DMS114 treated with DMSO at 0.1 percent for 48 hours (cell line): ENCODE results near the gene DCAKD.
"Not testable (repeated sequence)": the region's sequence is repeated elsewhere in the genome, so short reads cannot be mapped to it uniquely, and the experiment has no call there.

Source experiments
- DNase-seq: peaks from one replicate; lab custom pipeline; 2025; ENCODE audit not compliant: unreplicated experiment; lab: John Stamatoyannopoulos, UW

Gene DCAKD

DNA sequence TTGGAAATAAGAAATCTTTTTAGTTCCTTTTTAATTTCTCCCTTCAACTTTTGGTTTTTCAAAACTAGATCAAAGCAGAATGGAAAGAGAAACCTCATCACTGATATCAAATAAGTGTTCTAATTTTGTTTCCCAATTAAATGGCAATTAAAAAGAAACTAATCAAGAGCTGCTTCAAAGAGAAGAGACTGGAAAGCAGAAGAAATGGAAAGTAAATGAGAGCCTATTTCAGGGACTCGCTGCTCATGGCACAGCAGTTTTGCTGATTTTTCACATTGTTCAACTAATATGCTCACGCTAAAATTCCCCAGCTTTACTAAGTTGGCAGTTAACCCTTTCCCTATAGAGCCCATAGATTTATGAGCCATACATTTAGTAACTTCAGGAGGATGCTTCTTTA is 16.2 kb upstream of the DCAKD start:
- no peak for DNase-seq

GRCh38 chr17:45063198-45063597 is 11.8 kb upstream of the DCAKD start:
- DNase-seq: no peak

DNA sequence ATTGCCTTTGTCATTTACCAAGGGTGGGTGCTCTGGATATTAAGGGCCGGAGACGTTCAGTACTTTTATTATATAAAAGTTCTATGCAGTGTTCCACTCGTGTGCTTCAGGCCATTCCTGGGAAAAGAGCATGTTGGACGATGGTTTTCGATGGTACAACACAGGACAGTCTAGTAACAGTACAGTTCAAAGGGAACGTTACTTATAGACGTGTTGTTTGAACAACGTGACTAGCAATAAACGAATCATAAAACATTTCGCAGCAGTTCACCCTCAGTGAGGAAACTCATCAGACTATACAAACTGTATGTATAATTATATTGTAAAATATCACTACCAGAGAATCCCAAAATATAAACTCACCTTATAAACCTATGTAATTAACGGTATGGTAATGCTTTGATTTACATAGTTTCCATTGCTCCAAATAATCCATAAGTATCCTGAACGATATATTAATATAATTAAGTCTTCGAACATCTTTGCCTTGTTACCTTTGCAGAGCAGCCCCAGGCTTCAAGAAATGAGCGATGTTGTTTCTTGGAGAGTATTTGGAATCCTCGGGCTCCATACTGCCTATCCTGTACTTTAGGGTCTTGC is 10.3 kb upstream of the DCAKD start:
- DNase-seq: no peak

GRCh38 chr17:45060797-45061605 is 9.6 kb upstream of the DCAKD start, which contains the start of gene NMT1:
NMT1 (plus strand) TSS chr17:45061317; CDS start chr17:45061330, 13 bp downstream.
- DNase-seq: peak; percentile 99

GRCh38 chr17:45060382-45060796 is 9.0 kb upstream of the DCAKD start:
- DNase-seq: no peak

DNA sequence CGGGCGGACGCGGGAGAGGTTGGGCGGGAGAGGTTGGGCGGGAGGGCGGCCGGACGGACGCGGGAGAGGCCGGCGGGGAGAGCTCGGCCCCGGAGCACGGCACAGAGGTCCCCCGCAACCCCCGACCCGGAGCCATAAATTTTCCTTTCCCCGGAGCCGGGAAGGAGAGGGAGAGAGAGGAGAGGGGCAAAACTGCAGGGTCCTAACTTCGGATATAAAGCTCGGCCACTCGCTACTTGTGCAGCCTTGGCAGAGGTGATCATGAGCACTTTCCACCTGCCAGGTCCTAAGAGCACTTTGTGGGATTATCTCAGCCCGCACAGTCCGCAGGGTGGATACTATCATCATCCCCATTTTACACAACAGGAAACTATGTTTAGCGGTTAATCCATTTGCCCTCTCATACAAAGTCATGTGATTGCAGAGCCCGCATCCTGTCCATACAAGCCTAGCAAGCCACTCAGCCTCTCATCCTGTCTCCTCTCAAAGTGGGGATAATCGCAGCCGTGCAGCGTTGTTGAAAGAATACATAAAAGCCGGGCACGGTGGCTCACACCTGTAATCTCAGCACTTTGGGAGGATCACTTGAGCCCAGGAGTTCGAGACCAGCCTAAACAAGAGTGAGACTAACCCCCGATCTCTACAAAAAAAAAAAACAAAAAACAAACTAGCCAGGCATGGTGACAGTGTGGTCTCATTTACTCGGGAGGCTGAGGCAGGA is 780 bp upstream of the DCAKD start:
- DNase-seq: peak; percentile 14

GRCh38 chr17:45051720-45052051 is 254 bp upstream of the DCAKD start:
- not testable (repeated sequence) for DNase-seq

GRCh38 chr17:45050481-45051059 is 862 bp downstream of the DCAKD start:
- no peak for DNase-seq

DNA sequence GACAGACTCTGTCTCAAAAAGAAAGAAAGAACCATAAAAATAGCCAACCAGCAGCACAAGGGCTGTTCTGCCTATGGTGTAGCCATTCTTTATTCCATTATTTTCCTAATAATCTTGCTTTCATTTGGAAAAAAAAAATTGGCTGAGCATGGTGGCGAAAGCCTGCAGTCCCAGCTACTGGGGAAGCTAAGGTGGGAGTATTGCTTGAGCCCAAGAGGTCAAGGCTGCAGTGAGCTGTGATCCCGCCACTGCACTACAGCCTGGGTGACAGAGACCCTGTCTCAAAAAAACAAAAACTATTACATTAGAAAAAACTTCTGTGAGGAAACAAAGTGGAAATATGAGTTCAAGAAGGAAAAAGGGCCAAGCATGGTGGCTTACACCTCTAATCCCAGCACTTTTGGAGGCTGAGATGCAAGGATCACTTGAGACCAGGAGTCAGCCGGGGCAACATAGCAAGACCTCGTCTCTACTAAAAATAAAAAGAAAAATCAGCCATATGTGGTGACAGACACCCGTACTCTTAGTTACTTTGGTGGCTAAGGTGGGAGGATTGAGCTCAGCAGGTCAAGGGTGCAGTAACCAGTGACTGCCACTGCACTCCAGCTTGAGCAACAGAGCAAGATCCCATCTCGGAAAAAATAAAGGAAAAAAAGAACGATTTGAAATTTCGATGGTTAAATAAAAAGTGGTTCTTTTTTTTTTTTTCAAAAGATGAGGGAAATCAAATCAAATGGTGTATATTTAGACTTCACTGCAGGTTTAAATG is 2.5 kb downstream of the DCAKD start:
- DNase-seq: no peak

- DNase-seq: no peak
Measured at GRCh38 chr17:45046537-45047125, 4.8 kb downstream of the DCAKD start.

DNA sequence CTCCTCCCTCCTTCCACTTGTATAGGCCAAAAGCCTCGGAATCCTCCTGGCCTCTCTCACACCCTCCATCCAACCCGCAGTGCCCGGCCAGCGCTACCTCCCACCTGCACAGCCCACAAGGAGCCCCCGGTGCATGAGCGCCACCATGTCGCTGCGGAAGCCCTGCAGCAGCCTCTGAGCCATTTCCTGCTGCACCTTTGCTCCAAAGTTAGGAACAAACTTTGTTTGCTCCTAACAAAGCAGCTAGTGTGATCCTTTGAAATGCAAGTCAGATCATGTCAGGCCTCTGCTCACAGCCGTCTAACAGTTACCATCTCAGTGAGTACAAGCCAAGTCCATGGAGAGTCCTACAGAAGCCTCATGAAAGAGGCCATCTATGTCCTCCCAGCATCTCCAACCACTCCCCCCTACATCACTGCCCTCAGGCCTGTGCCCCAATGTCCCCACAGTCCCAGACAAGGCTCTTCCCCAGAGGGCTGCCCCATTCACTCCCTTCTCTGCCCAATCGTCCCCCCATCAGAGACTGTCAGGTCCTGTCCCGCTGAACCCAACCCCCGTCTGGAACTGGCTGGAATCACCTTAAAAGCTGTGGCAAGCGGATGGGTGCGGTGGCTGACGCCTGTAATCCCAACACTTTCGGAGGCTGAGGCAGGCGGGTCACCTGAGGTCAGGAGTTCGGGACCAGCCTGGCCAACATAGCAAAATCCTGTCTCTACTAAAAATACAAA is 7.5 kb downstream of the DCAKD start:
- no peak for DNase-seq

DNA sequence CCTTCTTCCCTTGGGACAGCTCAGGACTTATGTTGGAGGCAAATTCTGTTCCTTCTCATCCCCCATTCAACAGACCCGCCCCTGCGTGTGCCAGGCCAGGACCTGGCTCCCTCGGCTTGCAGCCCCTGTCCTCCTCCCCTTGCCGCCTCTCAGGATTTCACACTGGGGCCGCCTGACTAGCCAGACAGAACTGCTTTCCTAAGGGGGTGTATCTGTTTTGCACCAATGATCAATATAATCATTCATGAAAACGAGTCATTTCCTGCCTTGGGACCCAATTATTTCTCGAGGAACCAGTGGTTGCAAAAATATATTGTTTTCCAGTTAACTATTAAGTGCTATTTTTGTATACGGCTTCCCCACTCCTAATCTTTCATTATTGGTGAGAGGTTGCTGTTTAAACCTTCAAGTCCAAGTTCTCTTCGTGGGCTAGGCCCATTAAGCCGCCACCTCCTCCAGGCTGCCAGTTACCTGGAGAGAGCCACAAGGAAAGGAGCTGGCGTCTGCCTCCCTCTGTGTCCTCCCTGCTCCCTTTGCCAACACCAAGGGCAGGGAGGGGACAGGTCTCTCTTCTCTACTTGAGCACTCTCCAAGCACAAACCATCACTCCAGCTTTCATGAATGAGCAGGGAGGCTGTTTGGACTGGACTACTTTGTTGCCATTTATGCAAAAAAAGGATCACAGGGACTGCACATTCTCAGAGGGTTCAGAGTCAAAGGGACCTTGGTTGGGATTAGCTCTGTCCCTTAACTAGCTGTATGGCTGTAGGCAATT is 8.9 kb downstream of the DCAKD start:
- no peak for DNase-seq

DNA sequence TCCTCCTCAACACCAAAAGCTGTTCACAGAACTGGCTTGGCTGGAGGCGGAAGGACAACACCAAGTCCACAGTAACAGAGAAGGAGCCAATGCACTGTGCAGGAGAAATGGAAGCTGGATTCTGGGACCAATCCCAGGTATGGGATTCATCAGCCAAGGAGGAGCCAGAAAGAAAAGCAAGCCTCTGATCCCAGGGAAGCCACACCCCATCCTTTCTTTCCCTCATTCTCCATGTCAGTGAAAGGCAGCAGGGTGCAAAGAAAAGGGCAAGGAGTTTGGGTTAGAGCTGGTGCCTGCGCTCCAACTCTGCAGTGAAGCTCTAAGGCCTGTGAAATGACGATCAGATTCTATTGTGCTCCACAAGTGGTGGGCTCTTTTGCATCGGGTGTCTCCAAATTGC is 11.0 kb downstream of the DCAKD start:
- no peak for DNase-seq

DNA sequence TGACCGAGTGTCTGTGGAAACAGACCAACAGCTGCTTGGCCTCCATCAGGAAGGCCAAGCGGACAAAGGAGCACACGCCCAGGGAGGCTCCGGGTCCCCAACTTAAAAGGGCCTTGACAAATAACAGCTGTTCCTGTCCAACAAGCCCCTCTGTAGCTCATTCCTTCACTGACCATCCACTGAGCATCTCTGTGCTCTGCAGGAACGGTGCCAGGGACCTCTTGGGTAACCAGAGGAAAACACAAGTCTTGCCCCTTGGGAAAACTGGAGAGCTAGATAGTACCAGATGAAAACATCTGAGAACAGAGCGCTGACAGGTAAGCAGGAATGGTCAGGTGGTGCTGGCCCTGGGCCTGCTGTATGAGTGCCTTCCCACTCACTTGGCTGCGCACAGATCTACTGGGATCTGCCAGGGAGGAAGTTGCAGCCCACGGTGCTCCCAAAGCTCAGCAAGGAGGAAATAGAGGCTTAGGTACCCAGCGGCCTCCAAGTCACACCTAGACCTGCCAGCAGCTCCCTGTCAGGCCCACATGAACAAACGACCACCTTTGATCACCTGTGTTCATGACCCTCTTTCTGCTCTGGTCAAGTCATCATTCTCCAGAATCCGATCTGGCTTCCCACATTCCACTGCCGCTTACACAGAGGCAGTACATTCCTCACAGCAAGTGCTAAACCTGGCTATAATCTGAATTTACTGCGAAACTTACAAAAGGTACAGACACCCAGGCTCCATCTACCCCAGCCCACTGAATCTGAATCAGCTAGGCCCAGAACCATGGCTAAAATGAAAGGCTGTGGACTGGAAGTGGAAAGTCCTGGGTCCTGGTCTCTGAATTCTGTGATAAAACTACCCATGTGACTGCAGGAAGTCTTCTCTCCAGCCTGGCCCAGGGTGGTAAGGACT is 12.5 kb downstream of the DCAKD start:
- DNase-seq: no peak

DNA sequence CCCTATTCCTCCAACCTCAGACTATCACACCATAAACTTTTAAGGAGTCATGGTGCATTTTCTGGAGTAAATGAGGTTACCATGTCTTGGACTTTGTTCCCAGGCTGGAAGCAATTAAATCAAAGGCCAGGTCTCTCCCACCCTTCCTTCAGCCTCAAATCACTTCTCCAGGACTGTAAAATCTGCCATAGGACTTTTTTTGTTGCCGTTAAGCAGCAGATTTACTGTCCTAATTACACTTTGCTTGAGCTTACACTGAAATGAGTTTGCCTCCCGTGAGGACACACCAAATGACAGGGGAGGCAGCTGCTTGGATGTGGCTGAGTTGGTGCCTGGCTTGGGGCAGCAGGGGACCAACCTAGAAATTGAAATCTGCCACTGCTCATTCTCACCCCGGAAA is 14.7 kb downstream of the DCAKD start:
- DNase-seq: no peak

DNA sequence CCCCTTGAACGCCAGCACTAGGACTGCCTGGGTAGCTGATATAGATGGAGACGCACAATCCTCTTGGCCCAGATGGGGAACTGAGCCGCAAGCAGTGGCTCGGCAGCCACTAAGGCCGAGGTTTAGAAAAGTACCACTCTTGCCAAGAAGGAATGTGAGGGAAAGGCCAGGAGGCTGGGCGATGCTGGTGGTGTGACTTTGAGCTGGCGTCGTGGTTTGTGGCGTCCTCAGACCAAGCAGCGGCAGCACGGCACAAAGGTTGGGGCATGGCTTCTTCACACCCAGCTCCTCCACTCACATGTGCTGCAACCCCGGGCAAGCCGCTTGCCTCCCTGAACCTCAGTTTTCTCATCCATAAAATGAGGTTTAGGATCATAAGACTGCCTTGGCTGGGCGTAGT is 15.6 kb downstream of the DCAKD start:
- DNase-seq: no peak

- no peak for DNase-seq
Measured at GRCh38 chr17:45034599-45034998, 16.8 kb downstream of the DCAKD start.

DNA sequence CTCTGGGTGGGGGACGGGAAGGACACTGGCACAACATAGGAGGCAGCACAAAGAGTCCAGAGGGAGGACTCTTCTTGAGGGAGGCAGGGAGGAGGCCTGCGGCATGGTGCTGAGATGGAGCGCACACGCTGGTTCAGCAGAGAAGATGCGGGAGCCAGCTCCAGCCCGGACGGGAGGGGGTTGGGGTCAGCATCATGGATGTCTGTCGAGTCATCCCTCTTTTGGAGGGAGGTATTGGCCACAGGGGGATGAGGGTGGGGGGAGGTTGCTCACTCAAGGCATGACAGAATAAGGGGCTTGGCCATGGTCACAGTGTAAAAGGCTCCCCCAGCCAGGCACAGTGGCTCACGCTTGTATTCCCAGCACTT is 19.3 kb downstream of the DCAKD start:
- DNase-seq: no peak
